ENCODE data around the gene DUS4L.

- TF ChIP-seq CTCF (IDR thresholded peaks at IDR 0.05) (no peak), POLR2AphosphoS5 (IDR thresholded peaks at IDR 0.05) (no peak), POLR2A (IDR thresholded peaks at IDR 0.05) (no peak), EP300 (IDR thresholded peaks at IDR 0.05) (no peak)
These were observed 41.5 kb downstream of the DUS4L start for GRCh38 chr7:107605218-107605815.
